GM19099 (cell line): ENCODE results near the gene SYCP3.

ENCODE experiments used
- POLR2A ChIP-seq: IDR thresholded peaks from 3 replicates; pipeline ENCODE4 v1.6.1; 2011; ENCODE audit warnings: low read depth; ENCODE audit not compliant: insufficient read length; ENCODE audit errors: extremely low read depth

Gene SYCP3

GRCh38 chr12:101738920-101739665, at the start of gene SYCP3:
TSS of gene SYCP3 (minus strand) at chr12:101739462. CDS start at chr12:101737935, 1,527 bp downstream.
- TF ChIP-seq POLR2A, result no peak

- TF ChIP-seq POLR2A, result no peak
These were observed 46.4 kb upstream of the SYCP3 start for GRCh38 chr12:101785671-101786070.

GRCh38 chr12:101784376-101784775, 45.1 kb upstream of the SYCP3 start:
- no peak for TF ChIP-seq POLR2A

- TF ChIP-seq POLR2A, result no peak
These were observed 44.6 kb upstream of the SYCP3 start for GRCh38 chr12:101783838-101784237.

- TF ChIP-seq POLR2A, result no peak
These were observed 43.9 kb upstream of the SYCP3 start for GRCh38 chr12:101783150-101783549.

- TF ChIP-seq POLR2A, result no peak
These were observed 43.0 kb upstream of the SYCP3 start for GRCh38 chr12:101782273-101782731.

GRCh38 chr12:101781834-101782233, 42.6 kb upstream of the SYCP3 start:
- no peak for TF ChIP-seq POLR2A

GRCh38 chr12:101780599-101780998, 41.3 kb upstream of the SYCP3 start:
- TF ChIP-seq POLR2A, result no peak

- TF ChIP-seq POLR2A, result no peak
These were observed 40.4 kb upstream of the SYCP3 start for GRCh38 chr12:101779626-101780025.

GRCh38 chr12:101779200-101779599, 39.9 kb upstream of the SYCP3 start:
- TF ChIP-seq POLR2A, result no peak

GRCh38 chr12:101777978-101778377, 38.7 kb upstream of the SYCP3 start:
- TF ChIP-seq POLR2A, result no peak

- TF ChIP-seq POLR2A, result no peak
These were observed 38.2 kb upstream of the SYCP3 start for GRCh38 chr12:101777485-101777884.

GRCh38 chr12:101775816-101776215, 36.6 kb upstream of the SYCP3 start:
- no peak for TF ChIP-seq POLR2A

GRCh38 chr12:101773650-101774162, 34.4 kb upstream of the SYCP3 start:
- TF ChIP-seq POLR2A, result no peak

- TF ChIP-seq POLR2A, result no peak
These were observed 32.9 kb upstream of the SYCP3 start for GRCh38 chr12:101772012-101772775.

- TF ChIP-seq POLR2A, result no peak
These were observed 30.6 kb upstream of the SYCP3 start for GRCh38 chr12:101769865-101770264.
